HG02588 (cell line): ENCODE measurements around the gene MRM1.

Experiments
- ATAC-seq: cut with Tn5 transposase; IDR thresholded peaks from one replicate; pipeline ENCODE4 v1.9.1; 2021; ENCODE audit warnings: mild to moderate bottlenecking, moderate library complexity; ENCODE audit not compliant: unreplicated experiment

MRM1 gene

GRCh38 chr17:36629252-36629847, 28.0 kb downstream of the MRM1 start:
- ATAC-seq: no peak

DNA sequence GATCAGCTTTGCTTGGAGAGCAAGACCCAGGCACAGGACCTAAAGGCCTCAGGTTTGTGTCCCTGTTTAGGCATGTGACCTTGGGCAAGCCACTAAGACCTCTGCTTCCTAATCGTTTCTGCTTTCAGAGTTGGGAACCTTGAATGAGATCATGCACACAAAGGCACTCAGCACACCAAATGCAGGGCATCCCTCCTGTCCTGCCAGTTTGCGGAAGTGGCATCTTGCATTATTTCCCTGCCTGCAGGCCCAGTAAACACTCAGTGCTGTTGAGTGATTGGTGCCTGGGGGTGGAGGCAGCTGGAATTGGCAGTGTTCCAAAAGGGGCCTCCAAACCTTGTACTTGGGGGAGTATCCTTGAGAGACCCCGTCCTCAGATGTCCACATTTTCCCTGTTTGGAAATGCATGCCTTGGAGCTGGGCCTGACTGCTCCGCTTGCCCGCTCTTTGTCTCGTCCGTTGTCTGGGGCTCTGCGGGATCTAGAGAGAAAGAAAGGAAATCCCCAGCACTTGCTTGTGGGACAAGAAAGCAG, 28.7 kb downstream of the MRM1 start:
- ATAC-seq: no peak

- no peak for ATAC-seq
Observed at GRCh38 chr17:36631022-36631421, 29.6 kb downstream of the MRM1 start.

- no peak for ATAC-seq
Observed at GRCh38 chr17:36632916-36633771, 31.8 kb downstream of the MRM1 start.

- no peak for ATAC-seq
Observed at GRCh38 chr17:36640346-36640745, 39.0 kb downstream of the MRM1 start.

DNA sequence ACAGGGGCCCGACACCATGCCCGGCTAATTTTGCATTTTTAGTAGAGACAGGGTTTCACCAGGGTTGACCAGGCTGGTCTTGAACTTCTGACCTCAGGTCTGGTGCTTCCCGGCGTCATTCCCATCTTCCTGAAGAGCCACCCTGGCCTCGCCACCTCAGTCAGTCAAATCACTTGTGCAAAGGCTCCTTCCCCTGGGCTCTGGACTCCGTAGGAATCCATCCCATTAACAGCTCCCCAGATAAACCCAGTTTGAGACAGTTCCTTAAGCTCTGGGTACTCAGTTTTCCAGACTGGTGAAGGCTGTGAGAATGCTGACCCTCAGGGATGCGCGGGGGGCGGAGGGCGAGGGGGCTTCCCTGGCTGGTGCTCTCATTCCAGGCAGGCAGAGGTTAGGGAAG, 39.5 kb downstream of the MRM1 start:
- ATAC-seq: no peak

- no peak for ATAC-seq
Observed at GRCh38 chr17:36641331-36641876, 40.0 kb downstream of the MRM1 start.

DNA sequence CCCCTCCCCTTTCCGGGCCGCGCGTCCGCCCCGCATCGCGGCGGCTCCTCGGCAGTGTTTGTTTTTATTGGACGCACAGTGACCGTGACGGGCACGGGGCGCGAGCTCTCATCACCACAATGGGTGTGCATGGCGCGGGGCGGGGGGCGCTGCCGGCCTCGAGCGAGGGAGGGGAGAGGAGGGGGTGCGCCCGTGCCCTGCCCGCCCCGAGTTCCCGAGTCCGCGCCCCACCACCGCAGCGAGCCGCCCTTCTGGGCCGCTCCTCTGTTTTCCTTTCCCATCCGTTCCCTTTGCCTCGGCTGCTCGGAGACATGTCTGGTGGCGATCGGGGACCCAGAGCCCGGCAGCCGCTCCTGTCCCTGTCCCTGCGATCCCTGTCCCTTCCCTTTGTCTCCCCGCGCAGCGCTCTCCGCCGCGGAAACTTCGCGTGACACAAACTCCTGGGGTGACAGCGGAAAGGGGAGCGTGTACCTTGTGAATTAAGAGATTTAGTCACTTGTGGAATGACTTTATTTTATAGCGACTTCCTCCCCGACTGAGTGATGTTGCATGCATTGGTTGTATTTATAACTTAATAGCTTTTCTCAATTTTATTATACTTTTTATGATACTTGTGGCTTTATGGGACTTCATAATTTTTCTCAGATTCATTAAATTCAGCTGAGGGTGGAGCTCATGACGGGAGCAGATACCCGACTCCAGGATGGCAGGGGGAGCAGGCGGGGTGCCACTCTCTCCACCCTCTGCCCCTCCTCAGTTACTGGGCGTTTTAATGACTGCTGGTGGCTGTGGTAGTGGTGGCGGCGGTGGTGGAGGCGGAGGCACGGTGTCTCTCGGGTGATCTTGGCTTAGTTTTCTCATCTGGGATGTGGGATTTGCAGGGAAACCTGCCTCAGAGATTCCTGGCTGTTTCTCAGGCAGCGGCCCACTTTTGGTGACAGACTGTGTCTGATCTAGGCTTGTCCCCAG, 40.8 kb downstream of the MRM1 start:
- no peak for ATAC-seq

DNA sequence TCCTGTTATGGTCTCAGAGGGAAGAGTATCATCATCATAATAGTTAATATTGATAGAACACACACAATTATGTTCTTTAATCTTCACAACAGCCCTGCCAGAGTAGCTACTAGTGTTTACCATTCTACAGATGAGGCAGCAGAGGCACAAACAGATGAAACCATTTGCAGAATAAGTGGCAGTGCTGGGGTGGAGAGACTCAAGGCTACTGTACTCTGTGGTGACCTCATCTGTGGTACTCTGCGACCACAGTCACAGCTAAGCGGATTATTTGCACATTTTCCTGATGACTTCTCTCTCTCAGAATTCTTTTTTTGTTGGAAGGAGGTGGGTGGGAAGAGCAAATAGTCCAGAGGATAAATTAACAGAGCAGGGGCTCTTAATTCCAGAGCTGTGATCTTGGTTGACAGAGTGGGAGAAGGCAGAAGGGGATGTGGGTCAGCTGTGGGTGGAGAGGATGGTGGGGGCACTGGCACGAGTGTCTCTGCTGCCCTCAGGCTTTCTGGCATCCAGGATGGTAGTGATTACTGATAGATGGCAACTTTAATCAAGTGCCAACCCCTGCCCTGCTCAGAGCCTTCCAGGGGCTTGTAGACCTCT, 41.8 kb downstream of the MRM1 start:
- no peak for ATAC-seq

DNA sequence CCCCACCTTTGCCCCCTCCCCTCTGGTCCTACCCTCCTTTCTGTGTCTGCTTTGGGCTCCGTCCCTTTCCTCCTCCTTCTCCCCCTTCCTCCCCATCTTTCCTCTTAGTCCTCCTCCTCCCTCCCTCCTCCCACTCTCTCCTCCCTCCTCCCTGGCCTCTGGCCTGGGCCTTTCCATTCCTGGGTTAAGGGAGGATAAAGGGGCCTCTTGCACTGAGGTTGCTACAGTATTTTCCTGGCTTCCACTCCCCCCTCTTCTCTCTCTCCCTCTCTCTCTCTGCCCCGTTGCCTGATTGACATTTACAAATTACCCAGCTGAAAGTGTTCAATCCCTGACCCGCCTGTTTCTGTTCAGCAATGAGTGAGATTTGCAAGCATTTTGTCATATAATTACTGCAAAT, 44.0 kb downstream of the MRM1 start:
- ATAC-seq: no peak

GRCh38 chr17:36647636-36648035, 46.3 kb downstream of the MRM1 start:
- no peak for ATAC-seq

DNA sequence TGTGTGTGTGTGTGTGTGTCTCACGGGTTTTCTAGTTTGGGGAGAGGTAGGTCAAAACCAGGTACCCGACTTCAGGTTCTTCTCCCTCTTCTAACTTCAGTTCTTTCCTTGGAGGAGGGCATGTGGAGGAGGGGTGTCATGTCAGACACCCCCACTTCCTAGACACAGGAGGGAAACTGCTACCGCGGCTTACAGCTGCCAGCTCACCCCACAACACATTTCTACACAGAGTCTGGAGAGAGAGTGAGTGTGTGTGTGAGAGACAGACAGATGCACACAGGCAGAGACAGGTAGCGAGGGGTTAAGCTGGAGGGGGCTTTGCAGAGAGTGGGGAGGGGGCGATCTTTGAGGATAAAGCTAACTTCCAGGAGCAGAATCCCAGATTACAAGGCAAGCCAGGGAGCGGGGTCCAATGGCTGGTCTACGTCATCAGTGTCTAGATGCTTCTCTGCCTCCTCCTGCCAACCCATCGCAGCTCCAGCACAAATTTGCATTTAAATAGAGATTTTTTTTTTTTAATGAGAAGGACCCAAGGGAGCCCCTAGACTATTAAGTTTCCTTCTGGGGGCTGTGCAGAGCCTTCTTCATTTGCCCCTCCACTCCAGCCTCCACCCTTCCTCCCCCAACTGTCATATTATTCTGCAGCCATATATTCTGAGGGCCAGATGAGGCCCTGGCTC, 48.9 kb downstream of the MRM1 start:
- ATAC-seq: no peak

- ATAC-seq: no peak
Observed at GRCh38 chr17:36653374-36653773, 52.0 kb downstream of the MRM1 start.

GRCh38 chr17:36653856-36654255, 52.5 kb downstream of the MRM1 start:
- no peak for ATAC-seq

DNA sequence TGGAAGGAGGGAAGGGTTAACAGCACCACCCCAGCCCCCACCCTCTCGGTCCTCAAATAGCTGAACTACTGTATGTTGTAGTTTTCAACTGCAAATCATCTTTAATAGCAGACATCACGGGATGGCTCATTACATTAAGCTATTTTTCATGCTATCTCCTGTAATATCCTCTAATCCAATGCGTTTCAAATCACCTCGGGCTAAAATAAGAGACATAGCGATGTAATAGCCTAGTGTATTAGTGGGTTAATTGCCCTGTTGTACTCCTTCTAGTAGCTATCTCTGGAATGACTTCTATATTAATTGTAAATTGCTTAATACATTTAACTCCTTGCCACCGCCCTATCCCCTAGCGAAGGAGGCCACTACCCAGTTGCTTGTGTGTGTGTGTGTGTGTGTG, 54.3 kb downstream of the MRM1 start:
- no peak for ATAC-seq

DNA sequence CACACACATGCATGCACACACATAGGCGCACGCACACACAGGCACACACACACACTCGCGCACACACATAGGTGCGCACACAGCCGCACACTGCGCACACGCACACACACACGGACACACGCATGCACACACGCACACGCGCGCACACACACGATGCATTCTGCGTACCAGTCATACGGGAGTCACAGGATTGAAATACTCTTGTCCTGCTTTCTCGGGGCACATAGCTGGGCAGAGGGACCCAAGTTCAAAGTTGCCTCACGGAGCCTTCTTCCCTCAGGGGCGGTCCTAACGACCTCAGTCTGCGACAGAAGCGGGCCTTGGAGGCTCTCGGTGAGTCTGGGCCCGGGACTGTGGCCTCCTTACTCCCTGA, 56.0 kb downstream of the MRM1 start:
- no peak for ATAC-seq

GRCh38 chr17:36657763-36658490, 56.5 kb downstream of the MRM1 start:
- no peak for ATAC-seq
